Activated naive CD8-positive, alpha-beta T cell treated with anti-CD3 and anti-CD28 coated beads for 36 hours (primary cell): ENCODE measurements around the gene ALPK3. TPM values are rescaled to one million over a fixed set of nuclear protein-coding genes. Genes with fewer than 3 reads are reported as not detected.

ENCODE experiments used
- DNase-seq: peaks from one replicate; pipeline ENCODE4 v3.0.0; 2021
- H3K27ac Mint-ChIP-seq: one replicate; pipeline ENCODE4 v1.8.0; 2022; ENCODE audit warnings: mild to moderate bottlenecking, moderate library complexity, mixed read lengths
- H3K27me3 Mint-ChIP-seq: one replicate; pipeline ENCODE4 v1.8.0; 2022; ENCODE audit warnings: mild to moderate bottlenecking, mixed read lengths
- H3K36me3 Mint-ChIP-seq: one replicate; pipeline ENCODE4 v1.8.0; 2021; ENCODE audit warnings: mild to moderate bottlenecking, mixed read lengths
- H3K4me1 Mint-ChIP-seq: one replicate; pipeline ENCODE4 v1.8.0; 2021; ENCODE audit warnings: mixed read lengths
- H3K4me3 Mint-ChIP-seq: one replicate; pipeline ENCODE4 v1.8.0; 2022; ENCODE audit warnings: mild to moderate bottlenecking, moderate library complexity, mixed read lengths
- H3K9me3 Mint-ChIP-seq: one replicate; pipeline ENCODE4 v1.8.0; 2022; ENCODE audit warnings: mixed read lengths
- total RNA-seq, 2 experiments: library from RNA; stranded (reverse); gene quantifications; one replicate each; pipeline ENCODE4 v1.2.3, GENCODE V29; 2021

The ALPK3 gene
- total RNA-seq, 2 experiments from 2014 or later: 0.04 to 0.06 TPM

DNA sequence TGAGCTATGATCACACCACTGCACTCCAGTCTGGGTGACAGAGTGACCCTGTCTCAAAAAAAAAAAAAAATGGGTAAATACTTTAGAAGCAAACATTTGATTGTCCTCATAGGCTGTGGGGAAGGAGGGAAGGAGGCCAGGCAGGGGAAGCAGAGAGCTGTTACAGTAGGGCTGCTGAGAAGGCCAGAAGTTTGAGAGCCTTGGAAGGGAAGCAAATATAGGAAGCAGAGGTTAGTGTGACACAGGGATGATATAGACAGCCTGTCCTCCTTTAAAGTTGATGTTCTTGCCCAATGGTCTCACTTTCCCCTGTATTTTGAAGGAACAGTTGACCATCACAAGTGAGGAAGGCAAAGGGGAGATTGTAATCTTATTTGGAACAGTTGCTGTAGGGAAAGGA, 5.3 kb upstream of the ALPK3 start:
- no peak overlapping the region for H3K27ac Mint-ChIP-seq
- no peaks in the 10 kb centered on the region for H3K9me3 Mint-ChIP-seq
- H3K4me1 Mint-ChIP-seq: peaks cover 2% of the 10 kb centered on the region
- no peak for DNase-seq
- no peak overlapping the region for H3K4me3 Mint-ChIP-seq
- H3K27me3 Mint-ChIP-seq: peaks cover 10% of the 10 kb centered on the region
- H3K36me3 Mint-ChIP-seq: peaks cover 1% of the 10 kb centered on the region

DNA sequence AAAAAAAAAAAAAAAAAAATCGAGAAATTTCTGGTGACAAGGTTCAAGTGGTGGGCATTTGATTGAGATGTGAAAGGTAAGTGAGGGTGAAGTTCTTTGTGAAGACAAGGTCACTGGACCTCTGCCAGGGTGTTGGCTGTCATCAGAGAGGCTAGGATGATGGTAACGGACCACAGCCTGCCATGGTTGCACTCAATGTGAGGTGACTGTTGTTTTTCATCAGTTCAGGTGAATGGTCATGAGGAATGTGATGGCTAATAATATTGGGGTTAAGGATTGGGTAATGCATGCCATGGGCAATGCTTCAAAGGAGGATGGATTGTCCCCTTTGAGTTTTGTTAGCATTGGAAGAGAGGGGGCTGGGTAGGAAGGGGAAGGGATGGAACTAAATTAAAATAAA, 4.3 kb upstream of the ALPK3 start:
- Mint-ChIP-seq H3K27me3 (peaks cover 10% of the 10 kb centered on the region), H3K9me3 (no peaks in the 10 kb centered on the region), H3K27ac (no peak overlapping the region), H3K4me3 (no peak overlapping the region), H3K36me3 (peaks cover 1% of the 10 kb centered on the region), H3K4me1 (peaks cover 2% of the 10 kb centered on the region)
- DNase-seq: no peak

- Mint-ChIP-seq H3K4me3 (no peak overlapping the region), H3K9me3 (no peaks in the 10 kb centered on the region), H3K36me3 (peaks cover 1% of the 10 kb centered on the region), H3K27ac (no peak overlapping the region), H3K27me3 (peaks cover 14% of the 10 kb centered on the region), H3K4me1 (peaks cover 7% of the 10 kb centered on the region)
- DNase-seq: no peak
Measured at GRCh38 chr15:84813435-84813834, 3.7 kb upstream of the ALPK3 start.

GRCh38 chr15:84813931-84814330, 3.2 kb upstream of the ALPK3 start:
- H3K4me1 Mint-ChIP-seq: peaks cover 7% of the 10 kb centered on the region
- no peak for DNase-seq
- peaks cover 14% of the 10 kb centered on the region for H3K27me3 Mint-ChIP-seq
- peaks cover 1% of the 10 kb centered on the region for H3K36me3 Mint-ChIP-seq
- no peaks in the 10 kb centered on the region for H3K9me3 Mint-ChIP-seq
- no peak overlapping the region for H3K4me3 Mint-ChIP-seq
- H3K27ac Mint-ChIP-seq: no peak overlapping the region

DNA sequence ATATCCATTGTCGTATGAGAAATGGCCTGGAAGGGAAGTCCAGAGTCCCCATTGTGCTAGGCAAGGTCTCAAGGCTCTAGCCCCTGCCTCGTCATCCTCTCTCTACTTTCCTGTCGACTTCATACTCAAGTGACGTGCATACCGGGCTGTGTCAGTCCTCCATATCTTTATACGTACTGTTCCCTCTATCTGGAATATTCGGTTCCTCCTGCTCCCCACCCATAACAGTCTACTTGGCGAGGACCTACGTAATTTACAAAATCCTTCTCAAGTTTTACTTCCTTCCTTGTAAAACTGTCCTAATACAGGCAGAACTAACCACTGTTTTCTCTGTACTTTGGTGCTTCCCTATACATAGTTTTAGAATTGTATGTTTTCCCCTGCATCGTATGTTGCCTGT, 2.2 kb upstream of the ALPK3 start:
- DNase-seq: no peak
- H3K9me3 Mint-ChIP-seq: no peaks in the 10 kb centered on the region
- H3K27me3 Mint-ChIP-seq: peaks cover 14% of the 10 kb centered on the region
- H3K36me3 Mint-ChIP-seq: no peaks in the 10 kb centered on the region
- peaks cover 7% of the 10 kb centered on the region for H3K4me1 Mint-ChIP-seq
- no peak overlapping the region for H3K27ac Mint-ChIP-seq
- H3K4me3 Mint-ChIP-seq: no peak overlapping the region

DNA sequence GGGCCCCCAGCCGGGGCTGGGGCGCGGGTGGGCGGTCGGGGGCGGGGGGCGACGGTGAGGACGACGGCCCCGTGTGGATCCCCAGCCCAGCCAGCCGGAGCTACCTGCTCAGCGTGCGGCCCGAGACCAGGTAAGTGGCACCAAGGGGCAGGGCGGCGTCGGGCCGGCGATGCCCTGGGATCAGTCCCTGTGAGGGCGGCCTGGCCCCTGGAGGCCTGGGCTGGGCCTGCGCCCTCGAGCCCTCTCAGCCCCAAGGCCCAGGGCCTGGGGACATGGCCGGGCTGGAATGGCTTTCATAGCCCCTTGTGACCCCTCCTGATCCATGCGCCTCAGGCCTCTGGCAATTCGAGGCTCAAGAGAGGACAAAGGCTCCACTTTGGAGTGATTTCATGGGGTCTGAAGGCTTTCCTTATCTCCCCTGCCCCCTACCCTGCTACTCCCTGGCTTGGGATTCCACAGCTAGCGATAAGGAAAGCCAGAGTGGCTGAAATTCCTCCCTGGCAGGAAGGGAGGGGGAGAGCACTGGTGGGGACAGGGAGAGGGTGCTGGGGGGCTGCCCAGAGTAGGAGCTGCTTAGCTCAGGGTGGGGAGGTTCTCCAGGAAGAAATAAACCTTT, 418 bp downstream of the ALPK3 start:
- Mint-ChIP-seq H3K36me3 (no peaks in the 10 kb centered on the region), H3K4me1 (peaks cover 7% of the 10 kb centered on the region), H3K9me3 (no peaks in the 10 kb centered on the region), H3K27ac (no peak overlapping the region), H3K27me3 (peaks cover 14% of the 10 kb centered on the region), H3K4me3 (no peak overlapping the region)
- DNase-seq: no peak

DNA sequence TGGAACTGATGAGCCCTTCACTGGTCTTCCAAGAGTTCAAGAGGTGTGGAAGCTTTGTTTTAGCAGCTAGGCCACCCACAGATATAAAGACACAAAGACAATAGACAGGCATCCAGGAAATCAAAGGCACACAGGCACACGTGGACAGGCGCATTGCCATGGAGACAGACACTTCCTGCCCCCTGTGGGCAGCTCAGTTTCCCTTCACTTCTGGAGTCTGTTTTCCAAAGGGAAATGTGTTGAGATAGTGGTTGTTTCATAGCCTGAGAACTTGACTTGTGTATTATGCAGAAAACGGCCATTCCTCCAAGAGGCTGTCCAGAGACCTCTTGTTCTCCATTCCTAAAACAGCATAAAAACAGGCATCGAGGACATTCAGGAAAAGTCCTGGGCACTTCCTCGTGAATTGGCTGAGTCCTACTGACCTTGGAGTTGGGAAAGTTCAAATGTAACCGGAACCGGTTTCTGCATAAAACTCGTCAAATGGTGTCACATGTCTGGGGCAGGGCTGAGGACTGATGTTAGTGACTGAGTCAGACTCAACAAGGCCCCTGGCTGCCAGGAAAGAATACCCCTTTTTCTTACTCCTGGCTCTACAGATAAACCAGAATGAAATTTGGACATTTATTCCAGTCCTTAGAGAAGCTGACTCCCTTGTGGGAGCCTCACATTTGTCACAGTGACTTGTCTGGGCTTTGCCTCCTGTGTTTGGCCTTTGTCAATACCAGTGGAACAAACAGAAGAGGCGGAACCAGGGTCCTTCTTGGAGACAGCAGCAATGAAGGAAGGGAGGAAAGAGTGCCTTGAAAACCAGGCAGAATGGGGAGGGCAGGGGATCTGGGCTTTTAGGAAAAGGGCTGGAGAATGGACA, 1.3 kb downstream of the ALPK3 start:
- peaks cover 7% of the 10 kb centered on the region for H3K4me1 Mint-ChIP-seq
- no peaks in the 10 kb centered on the region for H3K9me3 Mint-ChIP-seq
- no peak overlapping the region for H3K27ac Mint-ChIP-seq
- no peak overlapping the region for H3K4me3 Mint-ChIP-seq
- no peaks in the 10 kb centered on the region for H3K36me3 Mint-ChIP-seq
- H3K27me3 Mint-ChIP-seq: peaks cover 14% of the 10 kb centered on the region
- DNase-seq: no peak

GRCh38 chr15:84819291-84819768, 2.2 kb downstream of the ALPK3 start:
- DNase-seq: no peak
- Mint-ChIP-seq H3K4me3 (no peak overlapping the region), H3K4me1 (peaks cover 7% of the 10 kb centered on the region), H3K9me3 (no peaks in the 10 kb centered on the region), H3K27ac (no peak overlapping the region), H3K27me3 (peaks cover 14% of the 10 kb centered on the region), H3K36me3 (no peaks in the 10 kb centered on the region)

- Mint-ChIP-seq H3K36me3 (no peaks in the 10 kb centered on the region), H3K4me1 (peaks cover 7% of the 10 kb centered on the region), H3K27ac (no peak overlapping the region), H3K27me3 (peaks cover 14% of the 10 kb centered on the region), H3K4me3 (no peak overlapping the region), H3K9me3 (no peaks in the 10 kb centered on the region)
- DNase-seq: no peak
Measured at GRCh38 chr15:84819791-84820190, 2.6 kb downstream of the ALPK3 start.

DNA sequence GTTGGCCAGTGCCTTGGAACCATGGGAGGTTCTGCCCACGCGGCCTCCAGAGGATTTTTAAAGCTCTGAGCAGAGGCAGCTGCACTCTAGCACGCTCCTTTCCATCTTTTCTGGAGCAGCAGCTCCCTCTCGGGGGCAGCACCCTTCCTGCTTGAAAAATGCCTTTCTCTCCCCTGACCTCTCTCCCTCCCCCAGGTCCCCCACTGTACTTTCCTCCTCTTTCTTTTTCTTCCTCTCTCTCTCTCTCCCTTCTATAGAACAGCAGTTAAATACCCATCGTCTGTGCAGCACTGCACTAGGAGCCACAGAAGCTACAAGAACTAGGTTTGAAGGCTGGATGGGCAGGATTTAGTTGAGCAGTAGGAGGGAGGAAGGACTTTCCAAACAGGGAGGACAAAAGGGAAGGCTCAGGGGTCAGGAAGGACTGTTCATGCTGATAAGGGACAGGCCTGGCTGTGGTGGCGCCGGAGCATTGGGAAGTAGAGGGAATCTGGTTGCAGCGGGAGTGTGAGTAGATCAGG, 4.4 kb downstream of the ALPK3 start:
- H3K36me3 Mint-ChIP-seq: no peaks in the 10 kb centered on the region
- DNase-seq: no peak

GRCh38 chr15:84822653-84823281, 5.6 kb downstream of the ALPK3 start:
- no peaks in the 10 kb centered on the region for H3K9me3 Mint-ChIP-seq
- H3K36me3 Mint-ChIP-seq: no peaks in the 10 kb centered on the region
- DNase-seq: no peak
- H3K27ac Mint-ChIP-seq: no peak overlapping the region
- no peak overlapping the region for H3K4me3 Mint-ChIP-seq
- H3K4me1 Mint-ChIP-seq: peaks cover 5% of the 10 kb centered on the region
- peaks cover 4% of the 10 kb centered on the region for H3K27me3 Mint-ChIP-seq

More for the DNA sequence above, 4.4 kb downstream of the ALPK3 start:
- no peak overlapping the region for H3K4me3 Mint-ChIP-seq
- no peaks in the 10 kb centered on the region for H3K9me3 Mint-ChIP-seq
- peaks cover 5% of the 10 kb centered on the region for H3K4me1 Mint-ChIP-seq
- peaks cover 6% of the 10 kb centered on the region for H3K27me3 Mint-ChIP-seq
- no peak overlapping the region for H3K27ac Mint-ChIP-seq

DNA sequence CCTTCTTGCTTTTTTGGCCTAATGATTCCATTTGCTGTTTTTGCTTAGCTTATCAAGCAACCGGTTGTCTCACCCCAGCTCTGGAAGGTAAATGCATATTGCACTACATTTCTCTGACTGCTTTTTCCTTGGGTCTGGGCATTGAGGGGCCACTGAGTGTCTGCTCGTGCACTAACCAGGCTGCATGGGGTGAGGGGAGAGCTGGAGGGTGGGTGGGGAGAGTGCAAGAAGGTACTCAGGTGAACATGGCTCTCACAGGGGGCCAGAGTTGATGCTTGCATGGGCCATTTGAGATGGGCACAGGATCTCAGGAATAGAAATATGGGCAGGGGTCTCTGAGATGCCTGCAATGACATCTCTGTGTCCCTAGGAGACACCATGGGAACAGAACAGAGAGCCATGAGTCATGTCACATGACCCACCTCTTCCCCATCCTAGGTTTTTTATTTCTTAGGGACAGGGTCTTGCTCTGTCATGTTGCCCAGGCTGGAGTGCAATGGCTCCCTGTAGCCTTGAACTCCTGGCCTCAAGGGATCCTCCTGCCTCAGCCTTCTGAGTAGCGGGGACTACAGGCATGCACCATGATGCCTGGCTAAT, 6.2 kb downstream of the ALPK3 start:
- H3K27ac Mint-ChIP-seq: no peak overlapping the region
- H3K9me3 Mint-ChIP-seq: no peaks in the 10 kb centered on the region
- no peak overlapping the region for H3K4me3 Mint-ChIP-seq
- no peaks in the 10 kb centered on the region for H3K4me1 Mint-ChIP-seq
- no peaks in the 10 kb centered on the region for H3K27me3 Mint-ChIP-seq
- H3K36me3 Mint-ChIP-seq: no peaks in the 10 kb centered on the region
- no peak for DNase-seq

- no peak for DNase-seq
- H3K27ac Mint-ChIP-seq: no peak overlapping the region
- no peaks in the 10 kb centered on the region for H3K36me3 Mint-ChIP-seq
- no peaks in the 10 kb centered on the region for H3K4me1 Mint-ChIP-seq
- no peak overlapping the region for H3K4me3 Mint-ChIP-seq
- no peaks in the 10 kb centered on the region for H3K9me3 Mint-ChIP-seq
- no peaks in the 10 kb centered on the region for H3K27me3 Mint-ChIP-seq
Measured at GRCh38 chr15:84824260-84825007, 7.3 kb downstream of the ALPK3 start.

- no peak overlapping the region for H3K27ac Mint-ChIP-seq
Measured at GRCh38 chr15:84826369-84826823, 9.2 kb downstream of the ALPK3 start.

More at GRCh38 chr15:84826369-84826823, 9.2 kb downstream of the ALPK3 start:
- no peaks in the 10 kb centered on the region for H3K4me1 Mint-ChIP-seq
- no peak overlapping the region for H3K4me3 Mint-ChIP-seq
- H3K9me3 Mint-ChIP-seq: no peaks in the 10 kb centered on the region
- no peaks in the 10 kb centered on the region for H3K27me3 Mint-ChIP-seq
- H3K36me3 Mint-ChIP-seq: no peaks in the 10 kb centered on the region
- no peak for DNase-seq
